ENCODE results near the gene TMUB1.

The TMUB1 gene

DNA sequence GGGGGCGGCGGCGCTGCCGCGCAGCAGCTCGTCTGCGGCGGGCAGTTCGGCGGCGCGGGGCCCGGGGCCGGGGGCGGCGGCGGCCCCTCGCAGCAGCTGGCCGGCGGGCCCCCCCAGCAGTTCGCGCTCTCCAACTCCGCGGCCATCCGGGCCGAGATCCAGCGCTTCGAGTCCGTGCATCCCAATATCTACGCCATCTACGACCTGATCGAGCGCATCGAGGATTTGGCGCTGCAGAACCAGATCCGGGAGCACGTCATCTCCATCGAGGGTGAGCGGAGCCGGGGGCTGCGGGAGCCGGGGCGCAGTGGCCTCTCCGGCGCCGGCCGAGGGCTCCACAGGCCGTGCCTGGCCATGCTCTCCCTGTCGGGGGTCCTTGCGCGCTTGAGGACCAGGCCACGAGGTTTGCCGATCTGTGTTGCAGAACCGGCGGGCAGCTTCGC is 3.5 kb upstream of the TMUB1 start:
- no peak for DNase-seq (ENCODE audit: extremely low read depth in 1 of 2, low read depth in 1 of 2)

DNA sequence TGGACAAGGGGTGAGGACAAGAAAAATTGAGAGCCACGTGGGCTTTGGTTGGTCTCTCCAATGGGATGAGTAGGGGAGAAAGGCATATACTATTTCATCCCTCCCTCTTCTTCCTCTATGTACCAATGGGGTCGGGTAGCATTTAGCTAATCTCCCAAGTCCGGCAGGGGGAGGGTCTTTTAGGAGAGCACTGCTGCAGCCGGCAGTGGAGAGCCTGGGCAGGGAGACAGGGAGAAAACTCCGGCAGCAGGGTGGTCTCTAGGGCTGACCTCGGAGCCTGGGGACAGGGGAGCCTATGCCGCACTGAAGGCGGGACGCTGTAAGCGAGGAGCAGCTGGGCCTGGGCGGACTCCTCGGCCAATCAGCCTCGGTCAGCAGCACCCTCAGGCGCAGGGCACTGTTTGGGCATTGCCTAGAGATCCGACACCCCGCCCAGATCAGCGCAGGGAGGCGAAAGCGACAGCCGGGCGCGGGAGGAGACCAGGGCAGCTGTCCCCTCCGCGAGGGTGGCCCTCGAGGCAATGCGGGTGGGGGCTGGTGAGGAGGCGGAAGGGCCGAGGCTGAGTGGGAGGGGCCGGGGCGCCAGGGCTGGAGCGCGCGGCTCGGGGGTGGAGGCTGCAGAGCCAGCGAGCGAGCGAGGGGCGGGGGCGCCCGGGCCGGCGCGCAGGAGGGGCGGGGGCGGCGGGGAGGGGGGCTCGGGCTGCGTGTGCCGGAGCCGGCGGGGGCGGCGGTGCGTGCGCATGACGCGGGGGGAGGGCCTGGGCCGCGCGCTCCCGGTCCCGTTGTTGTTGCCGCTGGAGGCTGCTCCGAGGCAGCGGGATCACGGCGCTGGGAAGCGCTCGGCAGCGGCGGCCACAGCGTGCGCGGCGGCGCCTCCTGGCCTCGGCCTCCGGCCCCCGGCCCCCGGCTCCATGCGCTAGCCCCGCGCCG is 2.7 kb upstream of the TMUB1 start, which contains the start of gene AGAP3:
TSS of gene AGAP3 (plus strand) at position 785 of the 930 bp plus-strand sequence. CDS start 267 bp downstream, outside the sequence.
- peak in 1 of 2 donors; percentile 28 for DNase-seq (ENCODE audit: extremely low read depth in 1 of 2, low read depth in 1 of 2)

DNA sequence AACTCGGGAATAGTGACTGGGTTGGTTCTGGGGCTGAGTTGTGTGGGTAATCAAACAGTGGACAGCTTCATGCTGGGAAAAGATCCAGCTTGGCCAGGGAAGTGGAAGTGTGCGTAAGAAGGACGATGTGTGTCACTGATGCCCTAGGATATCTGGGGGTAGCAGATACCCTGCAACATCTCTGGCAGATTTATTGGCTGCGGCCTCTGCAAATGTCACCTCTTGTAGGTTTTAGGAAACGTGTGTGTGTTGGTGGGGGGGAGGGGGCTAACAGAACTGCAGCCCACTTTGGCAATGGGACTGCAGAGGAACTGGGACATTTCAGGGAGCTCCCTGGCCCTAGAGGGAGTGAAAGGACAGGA is 2.0 kb upstream of the TMUB1 start:
- no peak for DNase-seq (ENCODE audit: extremely low read depth in 1 of 2, low read depth in 1 of 2)

DNA sequence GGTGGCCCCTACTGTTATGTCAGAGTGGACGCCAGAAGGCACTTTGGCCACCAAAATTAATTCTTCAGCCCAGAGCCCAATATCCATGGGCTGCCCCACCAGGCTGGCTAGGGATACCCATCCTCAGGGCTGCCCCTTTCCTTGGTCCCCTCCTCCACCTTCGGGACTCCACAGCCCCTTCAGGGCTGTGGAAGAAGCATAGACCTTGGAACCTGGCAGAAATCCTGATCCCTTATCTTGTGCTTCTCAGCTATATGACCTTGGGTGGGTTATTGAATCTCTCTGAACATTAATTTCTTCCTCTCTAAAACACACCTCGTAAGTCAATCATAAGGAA is 499 bp upstream of the TMUB1 start:
- DNase-seq (ENCODE audit: extremely low read depth in 1 of 2, low read depth in 1 of 2), result no peak

DNA sequence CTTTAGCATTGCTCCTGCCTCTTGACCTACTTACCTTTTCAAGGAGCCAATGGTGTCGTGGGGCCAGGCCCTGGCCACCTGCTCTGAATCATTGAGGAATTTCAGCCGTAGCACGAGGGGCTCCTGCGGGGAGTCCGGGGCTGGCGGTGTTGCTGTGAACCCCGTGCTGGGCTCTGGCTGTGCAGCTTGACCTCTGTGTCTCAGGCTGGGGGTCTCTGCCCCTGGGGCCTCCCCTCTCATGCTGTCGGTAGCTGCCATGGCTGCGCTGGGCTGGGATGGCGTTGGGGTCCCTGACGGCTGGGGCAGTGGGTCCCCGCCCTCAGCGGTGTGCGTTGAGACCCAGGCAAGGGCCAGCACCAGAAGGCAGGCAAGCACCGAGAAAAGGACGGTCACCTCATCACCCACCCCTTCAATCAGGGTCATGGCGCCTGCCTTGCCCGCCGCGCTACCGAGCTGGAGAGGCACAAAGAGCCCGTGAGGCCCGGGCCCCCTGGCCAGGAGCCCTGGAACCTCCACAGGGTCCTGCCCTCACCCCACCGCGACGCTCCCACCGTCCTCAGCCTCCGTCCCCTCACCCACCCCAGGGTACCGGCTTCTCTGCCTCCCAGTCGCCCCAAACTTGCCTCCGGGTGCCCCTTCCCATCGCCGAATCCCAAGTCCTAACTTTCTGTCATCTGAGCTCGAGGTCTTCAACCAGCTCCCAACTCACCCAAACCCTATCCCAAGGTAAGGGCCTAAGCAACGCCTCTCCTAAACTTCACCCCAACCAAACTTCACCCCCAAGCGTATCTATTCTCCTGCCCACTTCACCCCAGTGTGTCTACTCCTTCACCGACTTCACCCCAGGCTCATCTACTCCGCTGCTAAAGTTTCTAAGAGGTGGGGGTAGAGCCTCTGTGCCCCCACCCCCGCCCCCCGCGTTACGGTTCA is 887 bp downstream of the TMUB1 start:
- no peak for DNase-seq (ENCODE audit: extremely low read depth in 1 of 2, low read depth in 1 of 2)

DNA sequence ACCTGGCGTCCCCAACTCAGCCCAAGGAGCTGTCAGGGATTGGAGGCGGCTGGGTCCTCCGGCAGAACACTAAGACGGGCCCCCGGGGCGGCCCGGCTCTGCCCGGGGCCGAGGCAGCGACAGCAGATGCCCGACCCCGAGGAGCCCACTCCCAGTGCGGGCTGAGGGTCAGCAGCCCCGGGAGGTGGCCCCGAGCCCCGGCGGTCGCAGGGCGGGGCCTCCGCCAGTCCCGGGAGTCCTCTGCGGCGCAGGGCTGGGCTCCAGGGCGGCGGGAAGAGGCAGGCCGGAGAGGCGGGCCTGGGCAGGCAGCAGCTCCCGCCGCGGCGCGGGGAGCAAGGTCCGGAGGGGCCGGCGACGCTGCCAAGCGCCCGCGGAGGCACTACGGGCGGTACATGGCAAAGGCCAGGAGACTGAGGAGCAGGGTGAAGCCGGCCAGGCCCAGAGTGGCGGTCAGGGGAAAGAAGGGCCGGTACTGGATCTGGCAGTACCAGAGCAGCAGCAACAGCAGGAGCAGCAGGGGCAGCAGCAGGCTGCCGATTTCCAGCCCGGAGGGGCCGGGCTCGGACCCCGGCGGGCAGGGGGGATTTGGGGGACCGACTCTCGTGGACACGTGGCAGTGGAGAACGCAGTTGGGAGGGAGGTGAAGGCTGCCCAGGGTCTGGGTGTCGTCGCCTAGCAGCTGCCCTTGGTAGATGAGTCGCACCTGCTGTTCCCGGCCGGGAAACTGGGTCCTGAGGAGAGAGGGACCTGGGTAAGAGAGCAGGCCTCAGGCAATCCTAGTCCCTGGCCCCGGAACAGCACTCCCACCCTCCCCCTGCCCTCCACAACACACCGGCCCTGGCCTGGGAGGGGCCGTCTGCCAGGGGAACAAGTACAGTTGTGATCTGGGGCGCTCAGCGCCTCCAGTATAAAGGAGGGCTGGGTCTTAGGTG is 1.9 kb downstream of the TMUB1 start:
- no peak for DNase-seq (ENCODE audit: extremely low read depth in 1 of 2, low read depth in 1 of 2)

DNA sequence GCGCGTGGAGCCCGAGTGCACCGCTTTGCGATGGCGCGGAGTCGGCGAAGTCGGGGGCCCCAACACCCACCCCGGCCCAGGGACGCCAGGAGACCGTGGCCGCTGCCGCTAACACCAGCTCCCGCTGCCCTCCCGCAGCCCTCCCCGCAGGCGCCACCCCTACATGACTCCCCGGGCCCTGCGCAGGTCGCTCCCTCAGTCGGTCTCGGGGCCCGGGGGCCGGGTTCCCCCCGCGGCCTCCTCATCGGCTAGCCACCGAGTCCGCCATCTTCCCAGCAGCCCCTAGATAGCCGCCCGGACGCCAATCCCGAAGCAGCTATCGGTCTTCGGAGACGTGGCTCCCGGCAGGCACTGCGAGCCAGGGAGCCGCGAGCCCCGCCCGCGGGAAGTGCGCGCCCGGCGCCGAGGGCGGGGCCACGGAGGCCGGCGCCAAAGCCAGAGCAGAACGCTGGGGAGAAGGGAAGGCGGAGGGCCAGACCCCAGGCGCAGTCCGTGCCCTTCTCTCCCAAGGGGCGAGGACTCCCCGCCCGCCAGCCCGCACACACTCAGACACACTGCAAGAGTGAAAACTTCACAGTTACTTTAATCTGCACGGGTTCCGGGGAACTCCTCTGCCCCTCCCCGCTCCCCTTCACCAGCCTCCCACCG is 2.6 kb downstream of the TMUB1 start, which contains the start of gene FASTK:
TSS of gene FASTK (minus strand) at position 288 of the 648 bp plus-strand sequence. CDS start at position 245, 43 bp downstream.
- peak; percentile 64 to 78 for DNase-seq (ENCODE audit: extremely low read depth in 1 of 2, low read depth in 1 of 2)

DNA sequence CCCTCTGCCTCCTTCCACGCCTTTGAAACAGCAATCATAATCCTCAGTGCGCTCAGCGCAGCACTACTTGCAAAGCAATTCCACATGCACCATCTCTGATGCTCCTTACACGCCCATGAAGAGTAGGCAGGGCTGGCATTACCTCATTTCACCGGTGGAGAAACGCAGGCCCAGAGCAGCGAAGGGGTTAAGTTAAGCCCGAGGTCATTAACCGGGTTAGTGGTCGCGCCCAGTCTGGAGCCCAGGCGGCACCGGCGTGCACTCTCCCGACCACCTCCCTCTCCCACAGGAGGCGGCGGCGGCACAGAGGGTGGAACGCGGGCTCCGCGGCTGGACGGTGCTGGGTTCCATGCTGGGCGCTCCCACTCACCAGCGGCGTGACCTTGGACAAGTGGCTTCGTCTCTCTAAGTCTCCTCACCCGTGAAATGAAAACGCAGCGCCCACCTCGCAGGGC is 3.2 kb downstream of the TMUB1 start:
- DNase-seq (ENCODE audit: extremely low read depth in 1 of 2, low read depth in 1 of 2), result no peak

DNA sequence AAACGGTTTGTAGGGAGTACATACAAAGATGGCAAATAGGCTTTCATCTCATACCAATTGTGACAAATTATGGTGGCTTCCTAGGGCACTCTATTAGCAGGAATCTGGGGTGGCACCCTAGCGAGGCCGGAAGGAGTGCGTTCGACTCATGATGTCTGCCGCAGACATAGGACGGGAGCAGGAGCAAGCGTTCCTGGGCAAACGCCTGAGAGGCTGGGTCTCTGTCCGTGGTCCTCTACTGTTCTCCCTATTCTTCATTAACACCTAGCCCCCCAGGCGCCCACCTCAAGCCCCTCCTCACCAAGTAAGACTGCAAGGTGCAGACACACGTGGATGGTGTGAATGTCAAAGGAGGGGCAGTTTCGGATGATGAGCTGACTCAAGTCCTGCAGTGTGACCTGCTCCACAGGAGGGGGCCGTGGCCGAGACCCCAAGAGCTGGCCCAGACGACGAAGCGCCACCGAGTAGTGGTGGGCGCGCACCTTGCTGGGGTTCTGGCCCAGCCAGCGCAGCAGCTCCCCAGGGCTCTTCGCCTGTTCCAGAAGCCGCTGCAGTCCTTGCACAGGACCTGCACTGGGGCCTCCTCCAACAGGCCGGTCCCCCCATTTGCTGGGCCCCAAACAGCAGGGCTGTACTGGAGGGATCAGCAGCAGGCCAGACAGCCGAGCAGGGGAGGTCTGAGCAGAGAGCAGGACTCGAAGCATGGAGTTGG is 3.9 kb downstream of the TMUB1 start:
- no peak for DNase-seq (ENCODE audit: extremely low read depth in 1 of 2, low read depth in 1 of 2)

DNA sequence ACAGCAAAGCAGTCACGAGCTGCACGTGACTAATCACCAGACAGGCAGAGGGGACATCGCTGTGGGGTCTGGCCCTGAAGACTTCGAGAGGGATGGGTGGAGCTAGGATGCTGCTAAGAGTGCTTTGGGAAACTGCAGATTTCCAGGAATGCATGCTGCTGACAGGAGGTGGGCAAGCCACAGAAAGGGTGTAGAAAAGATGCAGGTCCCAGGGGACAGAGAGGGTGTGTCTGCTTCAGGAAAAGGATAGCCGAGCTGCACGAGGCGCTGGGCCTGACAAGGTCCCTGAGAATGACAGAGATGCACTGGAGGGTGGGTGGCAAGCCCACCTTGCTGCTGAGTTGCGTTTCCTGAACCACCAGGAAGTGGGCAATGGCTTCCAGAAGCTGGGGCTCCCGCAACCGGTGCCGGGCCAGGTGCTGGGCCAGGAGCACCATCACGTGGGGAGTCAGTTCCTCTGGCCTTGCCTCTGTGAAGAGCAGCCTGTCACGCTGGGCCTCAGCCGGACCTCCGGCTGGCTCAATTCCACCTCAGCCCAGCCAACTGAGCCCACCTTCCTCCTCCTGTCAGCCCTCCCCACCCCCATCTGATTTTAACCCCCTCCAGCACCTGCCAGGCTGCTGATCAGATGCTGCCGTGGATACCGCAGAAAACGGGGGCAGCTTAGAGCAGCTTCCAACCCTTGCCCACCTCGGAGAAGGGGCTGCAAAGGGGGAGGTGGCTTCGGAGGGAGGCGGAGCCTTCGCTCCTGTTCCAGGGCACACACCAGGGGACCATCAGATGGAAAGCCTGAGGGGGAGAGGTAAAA is 4.9 kb downstream of the TMUB1 start:
- DNase-seq (ENCODE audit: extremely low read depth in 1 of 2, low read depth in 1 of 2), result no peak

DNA sequence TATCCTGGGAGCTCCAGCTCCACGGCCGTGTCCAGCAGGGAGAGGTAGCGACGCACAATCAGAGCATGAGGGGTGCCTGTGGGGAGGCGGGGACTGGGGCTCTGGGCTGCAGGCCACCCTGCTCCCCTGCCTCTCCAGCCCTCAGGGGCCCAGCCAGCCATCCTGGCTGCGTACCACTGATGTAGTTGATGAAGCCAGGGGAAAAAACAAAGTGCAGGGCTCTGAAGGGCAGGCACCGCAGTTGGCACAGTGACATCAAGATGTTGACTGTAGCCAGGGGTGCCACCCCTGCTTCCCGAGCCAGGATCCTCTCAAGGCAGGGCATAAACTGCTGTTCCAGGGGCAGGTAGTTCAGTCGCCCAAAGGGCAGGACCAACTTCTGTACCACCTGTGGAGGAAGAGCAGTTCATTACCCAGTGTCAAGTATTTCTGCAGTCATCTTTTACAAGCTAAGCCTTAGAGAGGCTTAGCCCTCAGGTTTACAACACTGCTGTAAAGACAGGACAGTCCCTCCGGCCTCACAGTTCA is 5.5 kb downstream of the TMUB1 start:
- no peak for DNase-seq (ENCODE audit: extremely low read depth in 1 of 2, low read depth in 1 of 2)

DNA sequence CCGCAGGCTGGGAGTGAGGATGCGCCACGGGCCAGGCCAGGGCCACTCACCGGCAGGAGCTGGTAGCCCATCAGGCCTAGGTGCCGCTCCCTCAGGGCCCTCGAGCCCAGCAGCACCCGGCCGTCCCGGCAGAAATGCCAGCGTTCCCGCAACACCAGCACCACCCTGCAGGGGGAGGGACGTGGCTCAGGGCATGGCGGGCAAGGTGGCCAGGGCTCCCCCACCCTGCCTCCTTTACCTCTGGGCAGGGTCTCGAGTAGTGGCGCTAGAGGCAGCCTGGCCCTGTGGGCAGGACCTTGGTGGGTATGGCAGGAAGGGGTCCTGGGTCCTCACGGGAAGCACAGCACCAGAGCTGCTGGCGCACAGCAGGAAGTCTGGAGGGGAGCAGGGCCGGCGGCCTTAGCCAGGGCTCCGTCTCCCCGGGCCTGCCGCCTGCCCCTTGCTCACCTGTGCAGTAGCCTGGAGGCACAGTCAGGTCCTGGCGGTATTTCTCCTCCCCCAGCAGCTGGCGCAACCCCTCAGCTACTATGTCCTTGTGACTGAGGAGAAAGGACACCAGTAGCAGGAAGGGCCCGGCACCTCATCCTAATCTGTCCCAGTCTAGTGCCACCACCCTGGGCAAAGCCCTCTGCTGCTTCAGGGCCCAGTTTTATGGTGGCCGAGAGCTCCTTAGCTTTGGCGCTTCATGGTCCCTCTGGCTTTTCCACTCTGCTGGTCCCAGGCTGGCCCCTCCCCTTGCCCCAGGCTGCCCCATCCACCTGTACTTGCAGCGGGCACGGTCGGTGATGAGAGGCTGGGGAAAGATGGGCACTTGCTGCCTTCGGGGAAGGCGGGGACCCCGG is 6.2 kb downstream of the TMUB1 start:
- no peak for DNase-seq (ENCODE audit: extremely low read depth in 1 of 2, low read depth in 1 of 2)

DNA sequence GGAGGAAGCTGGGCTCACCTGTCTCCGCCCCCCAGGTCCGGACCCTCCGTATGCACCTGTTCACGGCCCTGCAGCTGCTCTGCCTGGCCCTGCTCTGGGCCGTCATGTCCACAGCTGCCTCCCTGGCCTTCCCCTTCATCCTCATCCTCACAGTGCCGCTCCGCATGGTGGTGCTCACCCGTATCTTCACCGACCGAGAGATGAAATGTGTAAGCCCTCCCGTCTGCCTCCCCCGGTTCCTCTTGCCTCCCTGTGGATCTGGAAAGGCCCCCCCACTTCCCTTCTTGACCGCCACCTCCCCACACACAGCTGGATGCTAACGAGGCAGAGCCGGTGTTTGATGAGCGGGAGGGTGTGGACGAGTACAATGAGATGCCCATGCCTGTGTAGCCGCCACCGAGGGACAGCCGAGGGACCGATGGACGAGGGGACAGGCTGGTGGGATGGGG is 7.3 kb downstream of the TMUB1 start:
- DNase-seq (ENCODE audit: extremely low read depth in 1 of 2, low read depth in 1 of 2), result no peak

DNA sequence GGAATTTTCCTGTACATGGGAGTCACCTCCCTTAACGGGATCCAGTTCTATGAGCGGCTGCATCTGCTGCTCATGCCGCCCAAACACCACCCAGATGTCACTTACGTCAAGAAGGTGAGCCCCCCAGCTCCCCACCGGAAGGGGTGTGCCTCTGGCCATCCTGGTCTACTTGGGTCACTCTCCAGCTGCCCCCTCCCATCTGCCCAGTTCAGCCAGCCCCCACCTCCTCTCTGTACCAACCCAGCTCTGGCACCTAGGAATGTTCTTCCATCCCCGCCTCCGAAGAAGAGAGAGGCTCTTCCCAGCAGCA is 7.7 kb downstream of the TMUB1 start:
- DNase-seq (ENCODE audit: extremely low read depth in 1 of 2, low read depth in 1 of 2), result no peak

DNA sequence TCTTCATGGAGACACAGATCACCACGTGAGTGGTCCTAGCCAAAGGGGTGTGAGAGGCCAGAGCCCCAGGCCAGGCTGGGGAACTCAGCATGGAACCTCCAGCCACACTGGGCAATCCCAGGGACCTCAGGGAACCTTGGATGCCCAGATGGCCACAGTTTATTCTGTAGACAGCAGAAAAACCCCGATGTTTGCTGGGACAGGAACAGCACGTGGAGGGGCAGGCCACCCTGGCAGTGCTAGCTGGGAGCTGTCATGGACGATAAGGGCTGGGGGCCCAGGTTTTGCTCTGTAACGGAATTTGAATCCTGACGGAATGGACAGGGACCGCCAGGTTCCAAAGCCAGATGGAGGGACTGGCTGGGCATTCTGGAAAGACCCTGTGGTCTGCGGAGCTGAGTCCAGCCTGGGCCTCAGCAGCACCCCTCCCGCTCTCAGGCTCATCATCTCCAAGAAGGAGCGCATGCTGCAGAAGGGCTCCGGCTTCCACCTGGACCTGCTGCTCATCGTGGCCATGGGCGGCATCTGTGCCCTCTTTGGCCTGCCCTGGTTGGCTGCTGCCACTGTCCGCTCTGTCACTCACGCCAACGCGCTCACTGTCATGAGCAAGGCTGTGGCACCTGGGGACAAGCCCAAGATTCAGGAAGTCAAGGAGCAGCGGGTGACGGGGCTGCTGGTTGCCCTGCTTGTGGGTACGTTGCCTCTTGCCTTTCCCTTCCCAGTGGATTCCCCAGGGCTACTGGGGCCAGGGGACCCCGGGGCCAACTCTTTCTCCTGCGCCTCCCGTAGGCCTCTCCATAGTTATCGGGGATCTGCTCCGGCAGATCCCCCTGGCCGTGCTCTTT is 8.3 kb downstream of the TMUB1 start:
- no peak for DNase-seq (ENCODE audit: extremely low read depth in 1 of 2, low read depth in 1 of 2)

DNA sequence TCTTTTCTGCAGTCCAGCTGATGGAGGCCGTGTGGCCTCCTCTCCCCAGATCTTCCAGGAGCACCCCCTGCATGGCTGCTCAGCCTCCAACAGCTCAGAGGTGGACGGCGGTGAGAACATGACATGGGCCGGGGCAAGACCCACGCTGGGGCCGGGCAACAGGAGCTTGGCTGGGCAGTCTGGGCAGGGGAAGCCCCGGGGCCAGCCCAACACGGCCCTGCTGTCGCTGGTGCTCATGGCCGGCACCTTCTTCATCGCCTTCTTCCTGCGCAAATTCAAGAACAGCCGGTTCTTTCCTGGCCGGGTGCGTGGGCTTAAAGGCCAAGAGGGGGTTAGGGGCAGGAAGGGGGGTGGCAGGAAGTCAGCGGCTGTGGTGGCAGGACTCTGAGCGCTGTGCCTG is 9.3 kb downstream of the TMUB1 start:
- DNase-seq (ENCODE audit: extremely low read depth in 1 of 2, low read depth in 1 of 2), result no peak
